NB4 (cell line): ENCODE results near the gene SLCO2A1.

Experiments
- DNase-seq: peaks from one replicate; pipeline ENCODE4 v3.0.0; 2010; ENCODE audit warnings: low read depth
- H3K4me3 ChIP-seq: one replicate; pipeline ENCODE4 v1.5.1; 2011; ENCODE audit warnings: mild to moderate bottlenecking, low read depth, low read length, moderate library complexity
- CTCF ChIP-seq: IDR thresholded peaks from one replicate; pipeline ENCODE4 v1.5.1; 2012; ENCODE audit warnings: low read depth, low read length
- MAX ChIP-seq: IDR thresholded peaks from 2 replicates; pipeline ENCODE4 v1.6.1; 2011; ENCODE audit warnings: low read depth, low read length
- MYC ChIP-seq: IDR thresholded peaks from 2 replicates; pipeline ENCODE4 v1.6.1; 2011; ENCODE audit warnings: low read depth, low read length
- POLR2A ChIP-seq: IDR thresholded peaks from 2 replicates; pipeline ENCODE4 v1.6.1; 2011; ENCODE audit warnings: mild to moderate bottlenecking; ENCODE audit not compliant: insufficient read length; ENCODE audit errors: extremely low read depth

SLCO2A1 gene

GRCh38 chr3:133924041-133924440 is 105.7 kb downstream of the SLCO2A1 start:
- no peak for TF ChIP-seq MYC
- TF ChIP-seq POLR2A: no peak
- TF ChIP-seq MAX: no peak
- no peak for TF ChIP-seq CTCF
- DNase-seq: no peak
- no peak overlapping the region for H3K4me3 ChIP-seq

GRCh38 chr3:133921592-133921991 is 108.1 kb downstream of the SLCO2A1 start:
- H3K4me3 ChIP-seq: no peak overlapping the region
- TF ChIP-seq MAX: no peak
- no peak for TF ChIP-seq POLR2A
- no peak for TF ChIP-seq CTCF
- no peak for TF ChIP-seq MYC
- no peak for DNase-seq

- TF ChIP-seq CTCF (no peak), POLR2A (no peak), MYC (no peak), MAX (no peak)
- no peak overlapping the region for H3K4me3 ChIP-seq
- no peak for DNase-seq
Observed at GRCh38 chr3:133917144-133917543, 112.6 kb downstream of the SLCO2A1 start.

- no peak overlapping the region for H3K4me3 ChIP-seq
- no peak for DNase-seq
- TF ChIP-seq CTCF: no peak
- no peak for TF ChIP-seq POLR2A
- TF ChIP-seq MYC: no peak
- TF ChIP-seq MAX: no peak
Observed at GRCh38 chr3:133915685-133916658, 113.8 kb downstream of the SLCO2A1 start.

- no peak for DNase-seq
- no peak for TF ChIP-seq MYC
- TF ChIP-seq CTCF: no peak
- no peak for TF ChIP-seq MAX
- TF ChIP-seq POLR2A: no peak
- H3K4me3 ChIP-seq: no peak overlapping the region
Observed at GRCh38 chr3:133914839-133915600, 114.7 kb downstream of the SLCO2A1 start.
